ENCODE measurements around the gene POSTN.

DNA sequence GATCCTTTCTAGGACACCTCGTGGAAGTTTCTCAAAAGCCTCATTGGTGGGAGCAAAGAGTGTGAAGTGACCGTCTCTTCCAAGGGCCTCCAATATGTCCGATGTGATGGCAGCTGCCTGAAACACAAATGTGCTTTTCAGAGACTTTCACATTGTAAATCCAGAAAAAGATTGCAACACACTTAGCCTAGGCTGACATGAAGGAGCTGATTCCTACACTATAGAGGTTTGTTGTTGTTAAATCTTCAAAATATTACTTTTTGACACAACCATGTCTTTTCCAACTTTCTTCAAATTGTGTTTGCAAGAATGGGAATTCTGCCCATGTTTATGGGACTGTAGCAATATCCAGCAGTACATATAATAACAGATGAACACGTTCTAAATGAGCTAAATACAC, 12.4 kb downstream of the POSTN start:
- TF ChIP-seq CTCF (IDR thresholded peaks at IDR 0.05; ENCODE audit: low read depth, low read length, missing input control) = no peak
- TF ChIP-seq YY1 (IDR thresholded peaks at IDR 0.05) = no peak
- TF ChIP-seq RAD21 (IDR thresholded peaks at IDR 0.05) = no peak
- no peak for TF ChIP-seq SP1 (IDR thresholded peaks at IDR 0.05)
- no peak for TF ChIP-seq MAX (IDR thresholded peaks at IDR 0.05)
- no peak for TF ChIP-seq ATF3 (IDR thresholded peaks at IDR 0.05)

Measured in liver (tissue), 3 donors.